ENCODE data around the gene MYT1. TPM values are rescaled to one million over a fixed set of nuclear protein-coding genes. Genes with fewer than 3 reads are reported as not detected.
"Not testable (repeated sequence)": the region's sequence is repeated elsewhere in the genome, so short reads cannot be mapped to it uniquely, and the experiment has no call there.

Gene MYT1
- total and polyA plus RNA-seq, 2 of the 13 experiments (the other 11 are each of a cell fraction or from before 2014, with no cell fraction given) = 0.58 to 2.5 TPM

GRCh38 chr20:64285579-64286446, 121.6 kb downstream of the MYT1 start (continued):
- TF ChIP-seq, protein P1, sequence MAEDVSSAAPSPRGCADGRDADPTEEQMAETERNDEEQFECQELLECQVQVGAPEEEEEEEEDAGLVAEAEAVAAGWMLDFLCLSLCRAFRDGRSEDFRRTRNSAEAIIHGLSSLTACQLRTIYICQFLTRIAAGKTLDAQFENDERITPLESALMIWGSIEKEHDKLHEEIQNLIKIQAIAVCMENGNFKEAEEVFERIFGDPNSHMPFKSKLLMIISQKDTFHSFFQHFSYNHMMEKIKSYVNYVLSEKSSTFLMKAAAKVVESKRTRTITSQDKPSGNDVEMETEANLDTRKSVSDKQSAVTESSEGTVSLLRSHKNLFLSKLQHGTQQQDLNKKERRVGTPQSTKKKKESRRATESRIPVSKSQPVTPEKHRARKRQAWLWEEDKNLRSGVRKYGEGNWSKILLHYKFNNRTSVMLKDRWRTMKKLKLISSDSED (CRISPR knock-in tag; IDR thresholded peaks at IDR 0.05) = peak; percentile 97
- TF ChIP-seq ZNF350 (CRISPR knock-in tag; IDR thresholded peaks at IDR 0.05; ENCODE audit: borderline replicate concordance, low read depth) (peak; percentile 55; the same call in 1 of the 2 replicates), TP53 (CRISPR knock-in tag; conservative IDR thresholded peaks at IDR 0.05) (0 out of 2 replicates have a peak, but pooled peaks have one; percentile 39), ZNF883 (CRISPR knock-in tag; IDR thresholded peaks at IDR 0.05; ENCODE audit: not compliant biosample characterization) (peak; percentile 50), SNAPC2 (CRISPR knock-in tag; IDR thresholded peaks at IDR 0.05) (0 out of 2 replicates have a peak, but pooled peaks have one; percentile 35), RAD21 (CRISPR knock-in tag; IDR thresholded peaks at IDR 0.05) (peak; percentile 93), TMF1 (CRISPR knock-in tag; IDR thresholded peaks at IDR 0.05; ENCODE audit: low read depth) (0 out of 2 replicates have a peak, but pooled peaks have one; percentile 62), MYC (CRISPR knock-in tag; IDR thresholded peaks at IDR 0.05; ENCODE audit: borderline replicate concordance) (peak; percentile 40; the same call in 1 of the 2 replicates), SETDB1 (CRISPR knock-in tag; IDR thresholded peaks at IDR 0.05; ENCODE audit: borderline replicate concordance) (peak; percentile 100), ZNF589 (CRISPR knock-in tag; conservative IDR thresholded peaks at IDR 0.05) (0 out of 2 replicates have a peak, but pooled peaks have one; percentile 36), ZNF558 (CRISPR knock-in tag; IDR thresholded peaks at IDR 0.05; ENCODE audit: borderline replicate concordance) (0 out of 2 replicates have a peak, but pooled peaks have one; percentile 52), FOSL2 (CRISPR knock-in tag; IDR thresholded peaks at IDR 0.05) (peak; percentile 47), SMC3 (IDR thresholded peaks at IDR 0.05; ENCODE audit: low read length) (peak; percentile 35; the same call in 1 of the 2 replicates), SALL1 (CRISPR knock-in tag; IDR thresholded peaks at IDR 0.05) (peak; percentile 47), ZNF841 (CRISPR knock-in tag; IDR thresholded peaks at IDR 0.05; ENCODE audit: borderline replicate concordance) (0 out of 2 replicates have a peak, but pooled peaks have one; percentile 56), SOX13 (IDR thresholded peaks at IDR 0.05) (peak; percentile 22; the same call in 1 of the 2 replicates), SOX13 (CRISPR knock-in tag; conservative IDR thresholded peaks at IDR 0.05 in 1 of 2, IDR thresholded peaks at IDR 0.05 in 1 of 2) (0 out of 4 replicates have a peak, but pooled peaks of 1 of the 2 experiments have one; percentile 5), ZMYM4 (CRISPR knock-in tag; IDR thresholded peaks at IDR 0.05) (peak; percentile 51; the same call in 1 of the 2 replicates), ATF7 (IDR thresholded peaks at IDR 0.05) (0 out of 2 replicates have a peak, but pooled peaks have one; percentile 23), ZBTB7A (CRISPR knock-in tag; IDR thresholded peaks at IDR 0.05) (peak; percentile 70; the same call in 1 of the 2 replicates), KMT2B (CRISPR knock-in tag; IDR thresholded peaks at IDR 0.05) (peak; percentile 27; the same call in 1 of the 2 replicates), ZNF225 (CRISPR knock-in tag; IDR thresholded peaks at IDR 0.05) (0 out of 2 replicates have a peak, but pooled peaks have one; percentile 30), ZNF768 (CRISPR knock-in tag; IDR thresholded peaks at IDR 0.05) (peak; percentile 64; the same call in 1 of the 2 replicates), TAF15 (IDR thresholded peaks at IDR 0.05; ENCODE audit: low read depth, low read length, poor library complexity, severe bottlenecking) (peak; percentile 27)
- TF ChIP-seq, protein P2, sequence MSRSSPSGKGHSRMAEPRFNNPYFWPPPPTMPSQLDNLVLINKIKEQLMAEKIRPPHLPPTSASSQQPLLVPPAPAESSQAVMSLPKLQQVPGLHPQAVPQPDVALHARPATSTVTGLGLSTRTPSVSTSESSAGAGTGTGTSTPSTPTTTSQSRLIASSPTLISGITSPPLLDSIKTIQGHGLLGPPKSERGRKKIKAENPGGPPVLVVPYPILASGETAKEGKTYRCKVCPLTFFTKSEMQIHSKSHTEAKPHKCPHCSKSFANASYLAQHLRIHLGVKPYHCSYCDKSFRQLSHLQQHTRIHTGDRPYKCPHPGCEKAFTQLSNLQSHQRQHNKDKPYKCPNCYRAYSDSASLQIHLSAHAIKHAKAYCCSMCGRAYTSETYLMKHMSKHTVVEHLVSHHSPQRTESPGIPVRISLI (CRISPR knock-in tag; IDR thresholded peaks at IDR 0.05; ENCODE audit: borderline replicate concordance) = peak; percentile 34; the same call in 1 of the 2 replicates
- not testable (repeated sequence) for TF ChIP-seq ATF7 (CRISPR knock-in tag; IDR thresholded peaks at IDR 0.05)

Data from HepG2 (cell line).